HCEC 1CT (cell line): Measurements from ENCODE around the gene AUTS2.
"Not testable (repeated sequence)": the region's sequence is repeated elsewhere in the genome, so short reads cannot be mapped to it uniquely, and the experiment has no call there.

Experiments used
- DNase-seq: peaks from one replicate; pipeline ENCODE4 v3.0.0-alpha.2; 2017

AUTS2 gene

GRCh38 chr7:70632400-70632799 lies 1034.1 kb downstream of the AUTS2 start:
- no peak for DNase-seq

GRCh38 chr7:70634071-70634470 lies 1035.8 kb downstream of the AUTS2 start:
- no peak for DNase-seq

- no peak for DNase-seq
These were observed 1036.4 kb downstream of the AUTS2 start for GRCh38 chr7:70634610-70635068.

GRCh38 chr7:70635633-70636032 lies 1037.4 kb downstream of the AUTS2 start:
- no peak for DNase-seq

GRCh38 chr7:70636169-70636568 lies 1037.9 kb downstream of the AUTS2 start:
- no peak for DNase-seq

- no peak for DNase-seq
These were observed 1039.5 kb downstream of the AUTS2 start for GRCh38 chr7:70637726-70638125.

- DNase-seq: no peak
These were observed 1040.2 kb downstream of the AUTS2 start for GRCh38 chr7:70638158-70639107.

GRCh38 chr7:70640266-70640833 lies 1042.1 kb downstream of the AUTS2 start:
- no peak for DNase-seq

GRCh38 chr7:70641882-70642281 lies 1043.6 kb downstream of the AUTS2 start:
- DNase-seq: no peak

- DNase-seq: no peak
These were observed 1047.0 kb downstream of the AUTS2 start for GRCh38 chr7:70645279-70645678.

- DNase-seq: no peak
These were observed 1047.6 kb downstream of the AUTS2 start for GRCh38 chr7:70645876-70646351.

- no peak for DNase-seq
These were observed 1048.4 kb downstream of the AUTS2 start for GRCh38 chr7:70646536-70647248.

- no peak for DNase-seq
These were observed 1049.7 kb downstream of the AUTS2 start for GRCh38 chr7:70647801-70648498.

GRCh38 chr7:70648499-70648861 lies 1050.2 kb downstream of the AUTS2 start:
- DNase-seq: not testable (repeated sequence)

GRCh38 chr7:70649323-70649722 lies 1051.0 kb downstream of the AUTS2 start:
- no peak for DNase-seq

GRCh38 chr7:70654146-70654545 lies 1055.9 kb downstream of the AUTS2 start:
- DNase-seq: no peak

GRCh38 chr7:70654979-70655378 lies 1056.7 kb downstream of the AUTS2 start:
- DNase-seq: no peak

- no peak for DNase-seq
These were observed 1057.4 kb downstream of the AUTS2 start for GRCh38 chr7:70655694-70656093.

GRCh38 chr7:70657571-70657970 lies 1059.3 kb downstream of the AUTS2 start:
- DNase-seq: no peak

- DNase-seq: no peak
These were observed 1059.8 kb downstream of the AUTS2 start for GRCh38 chr7:70657989-70658632.

- no peak for DNase-seq
These were observed 1061.0 kb downstream of the AUTS2 start for GRCh38 chr7:70659263-70659662.

GRCh38 chr7:70660154-70660818 lies 1062.0 kb downstream of the AUTS2 start:
- DNase-seq: no peak
